CD14-positive monocyte (primary cell): ENCODE results near the gene MAP6. TPM values are rescaled to one million over a fixed set of nuclear protein-coding genes. Genes with fewer than 3 reads are reported as not detected.

ENCODE experiments used
- DNase-seq, 3 donors: peaks; one replicate each; pipeline ENCODE4 v3.0.0-alpha.2; 2011 to 2022
- H2AFZ ChIP-seq: 2 replicates; pipeline ENCODE4 v1.6.0; 2012; ENCODE audit warnings: mild to moderate bottlenecking, low read depth, low read length, inconsistent platforms; ENCODE audit not compliant: insufficient read depth, poor library complexity, severe bottlenecking
- H3K27ac ChIP-seq, 2 donors: 1 replicate in 1 of 2; 2 replicates in 1 of 2; pipeline ENCODE4 v1.5.1; 2012 to 2013; ENCODE audit warnings: low read length in 2 of 2, control low read depth in 1 of 2, inconsistent platforms in 1 of 2, low read depth in 1 of 2, mild to moderate bottlenecking in 1 of 2
- H3K27me3 ChIP-seq, 2 donors: one replicate each; pipeline versions ENCODE4 v1.6.0 to v1.6.1; 2011 to 2013; ENCODE audit warnings: low read length in 2 of 2; ENCODE audit not compliant: control insufficient read depth in 2 of 2, insufficient read depth in 2 of 2
- H3K36me3 ChIP-seq, 2 donors: replicated peaks in 1 of 2; 1 replicate in 1 of 2; 2 replicates in 1 of 2; pipeline versions ENCODE4 v1.5.1 to v1.6.1; 2012 to 2013; ENCODE audit warnings: low read length in 2 of 2, control low read depth in 1 of 2, inconsistent platforms in 1 of 2, mild to moderate bottlenecking in 1 of 2; ENCODE audit not compliant: insufficient read depth in 2 of 2, control insufficient read depth in 1 of 2
- H3K4me1 ChIP-seq, 2 donors: 1 replicate in 1 of 2; 2 replicates in 1 of 2; pipeline versions ENCODE4 v1.5.1 to v1.6.1; 2012 to 2013; ENCODE audit warnings: low read length in 2 of 2, control low read depth in 1 of 2, inconsistent platforms in 1 of 2, mild to moderate bottlenecking in 1 of 2, moderate library complexity in 1 of 2; ENCODE audit not compliant: insufficient read depth in 2 of 2, control insufficient read depth in 1 of 2
- H3K4me2 ChIP-seq: replicated peaks from 2 replicates; pipeline ENCODE3; 2012; ENCODE audit warnings: low read length, moderate library complexity, mild to moderate bottlenecking; ENCODE audit not compliant: poor library complexity, severe bottlenecking; ENCODE audit errors: extremely low read depth
- H3K4me3 ChIP-seq, 3 experiments: fragments of 200-600 bp in 1 of 3; sonication (generic) in 1 of 3; replicated peaks in 1 of 3; 1 replicate in 2 of 3; 2 replicates in 1 of 3; pipeline ENCODE4 v1.5.1; 2011 to 2013; ENCODE audit warnings: low read length in 3 of 3, mild to moderate bottlenecking in 3 of 3, control low read depth in 2 of 3, low read depth in 2 of 3, inconsistent platforms in 1 of 3, moderate library complexity in 1 of 3
- H3K79me2 ChIP-seq: 2 replicates; pipeline ENCODE4 v1.6.0; 2012; ENCODE audit warnings: mild to moderate bottlenecking, control low read depth, inconsistent platforms, low read length, moderate library complexity; ENCODE audit not compliant: insufficient read depth
- H3K9ac ChIP-seq: 2 replicates; pipeline ENCODE4 v1.6.0; 2017; ENCODE audit warnings: low read length, mild to moderate bottlenecking; ENCODE audit not compliant: insufficient read depth, poor library complexity, severe bottlenecking
- H3K9me3 ChIP-seq, 2 donors: replicated peaks in 1 of 2; 1 replicate in 1 of 2; 2 replicates in 1 of 2; pipeline versions ENCODE4 v1.5.1 to v1.6.1; 2012 to 2013; ENCODE audit warnings: low read length in 2 of 2, control low read depth in 1 of 2; ENCODE audit not compliant: control insufficient read depth in 1 of 2, insufficient read depth in 1 of 2
- H4K20me1 ChIP-seq: 2 replicates; pipeline ENCODE4 v1.6.0; 2012; ENCODE audit warnings: mild to moderate bottlenecking, low read length, control low read depth, moderate library complexity; ENCODE audit not compliant: insufficient read depth
- H3K27ac Mint-ChIP-seq, 7 donors: one replicate each; pipeline ENCODE4 v1.8.0; 2020; ENCODE audit warnings: mild to moderate bottlenecking in 7 of 7, mixed read lengths in 7 of 7, moderate library complexity in 6 of 7, inconsistent platforms in 2 of 7
- H3K27me3 Mint-ChIP-seq, 3 donors: one replicate each; pipeline ENCODE4 v1.8.0; 2021 to 2022; ENCODE audit warnings: low read depth in 3 of 3, mild to moderate bottlenecking in 3 of 3, mixed read lengths in 3 of 3, moderate library complexity in 3 of 3, inconsistent platforms in 1 of 3
- H3K36me3 Mint-ChIP-seq, 2 donors: one replicate each; pipeline ENCODE4 v1.8.0; 2020; ENCODE audit warnings: mixed read lengths in 2 of 2, inconsistent platforms in 1 of 2, mild to moderate bottlenecking in 1 of 2
- H3K4me1 Mint-ChIP-seq: one replicate; pipeline ENCODE4 v1.8.0; 2020; ENCODE audit warnings: mild to moderate bottlenecking, mixed read lengths
- H3K4me3 Mint-ChIP-seq, 2 donors: one replicate each; pipeline ENCODE4 v1.8.0; 2020; ENCODE audit warnings: mild to moderate bottlenecking in 2 of 2, mixed read lengths in 2 of 2, moderate library complexity in 1 of 2
- H3K9me3 Mint-ChIP-seq, 7 donors: one replicate each; pipeline ENCODE4 v1.8.0; 2020 to 2022; ENCODE audit warnings: mixed read lengths in 7 of 7, mild to moderate bottlenecking in 6 of 7, moderate library complexity in 6 of 7, inconsistent platforms in 2 of 7
- WGBS: methylation state at CpG from one replicate; pipeline ENCODE4 v1.1.5; 2013; ENCODE audit warnings: missing lambda C conversion rate; ENCODE audit not compliant: insufficient coverage; 5-methylcytosine and 5-hydroxymethylcytosine counted together
- intact Hi-C, 2 donors: fragments of 100-400 bp; cut with micrococcal nuclease; formaldehyde crosslinking; loops; one replicate each; pipeline versions ENCODE4 v1.15.0 to v1.15.1; 2023
- polyA plus RNA-seq, 3 donors: library from polyadenylated mRNA; depleted of rRNA in 1 of 3; unstranded in 2 of 3; stranded (reverse) in 1 of 3; fragments of 300-500 nt in 2 of 3; fragments of >200 nt in 1 of 3; fragmentation: Illumina TruSeq in 2 of 3; gene quantifications; 1 replicate in 2 of 3; 2 replicates in 1 of 3; pipeline ENCODE4 v1.2.3, GENCODE V29; 2012 to 2021
- TF ChIP-seq, protein P1 (sequence below): fragments of 200-600 bp; IDR thresholded peaks from one replicate; pipeline ENCODE4 v1.8.0; 2022; ENCODE audit warnings: antibody characterized with exemption, mild to moderate bottlenecking

The MAP6 gene
- polyA plus RNA-seq, 3 donors = not detected

- Mint-ChIP-seq H3K4me1 (peaks cover 8% of the 10 kb centered on the region), H3K36me3 (no peaks in the 10 kb centered on the region), H3K27me3 (peaks cover 0 to 10% (median 3%) of the 10 kb centered on the region in 3 donors), H3K9me3 (no peaks in the 10 kb centered on the region), H3K4me3 (no peak overlapping the region), H3K27ac (no peak overlapping the region)
- H3K27me3 ChIP-seq = no peaks in the 10 kb centered on the region
- intact Hi-C loops = no loop called here
- H2AFZ ChIP-seq = no peak overlapping the region
- no peak overlapping the region for H3K4me3 ChIP-seq
- no peaks in the 10 kb centered on the region for H4K20me1 ChIP-seq
- TF ChIP-seq, protein P1, sequence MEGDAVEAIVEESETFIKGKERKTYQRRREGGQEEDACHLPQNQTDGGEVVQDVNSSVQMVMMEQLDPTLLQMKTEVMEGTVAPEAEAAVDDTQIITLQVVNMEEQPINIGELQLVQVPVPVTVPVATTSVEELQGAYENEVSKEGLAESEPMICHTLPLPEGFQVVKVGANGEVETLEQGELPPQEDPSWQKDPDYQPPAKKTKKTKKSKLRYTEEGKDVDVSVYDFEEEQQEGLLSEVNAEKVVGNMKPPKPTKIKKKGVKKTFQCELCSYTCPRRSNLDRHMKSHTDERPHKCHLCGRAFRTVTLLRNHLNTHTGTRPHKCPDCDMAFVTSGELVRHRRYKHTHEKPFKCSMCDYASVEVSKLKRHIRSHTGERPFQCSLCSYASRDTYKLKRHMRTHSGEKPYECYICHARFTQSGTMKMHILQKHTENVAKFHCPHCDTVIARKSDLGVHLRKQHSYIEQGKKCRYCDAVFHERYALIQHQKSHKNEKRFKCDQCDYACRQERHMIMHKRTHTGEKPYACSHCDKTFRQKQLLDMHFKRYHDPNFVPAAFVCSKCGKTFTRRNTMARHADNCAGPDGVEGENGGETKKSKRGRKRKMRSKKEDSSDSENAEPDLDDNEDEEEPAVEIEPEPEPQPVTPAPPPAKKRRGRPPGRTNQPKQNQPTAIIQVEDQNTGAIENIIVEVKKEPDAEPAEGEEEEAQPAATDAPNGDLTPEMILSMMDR = no peak
- no peaks in the 10 kb centered on the region for H3K79me2 ChIP-seq
- H3K9me3 ChIP-seq = no peaks in the 10 kb centered on the region
- H3K9ac ChIP-seq = no peak overlapping the region
- peaks cover 3 to 5% of the 10 kb centered on the region in 2 donors for H3K4me1 ChIP-seq
- no peak for DNase-seq
- H3K36me3 ChIP-seq = no peaks in the 10 kb centered on the region
- no peak overlapping the region for H3K27ac ChIP-seq
- H3K4me2 ChIP-seq = no peak overlapping the region
Observed at GRCh38 chr11:75598264-75598663, 70.6 kb downstream of the MAP6 start.

- 64% methylated on average over 3 of the region's 4 CpGs for WGBS
- no peaks in the 10 kb centered on the region for H4K20me1 ChIP-seq
- intact Hi-C loops = no loop called here
- no peaks in the 10 kb centered on the region for H3K9me3 ChIP-seq
- Mint-ChIP-seq H3K36me3 (no peaks in the 10 kb centered on the region), H3K4me3 (no peak overlapping the region), H3K27ac (no peak overlapping the region), H3K9me3 (peaks cover 0 to 2% (median 0%) of the 10 kb centered on the region in 7 donors), H3K4me1 (peaks cover 5% of the 10 kb centered on the region), H3K27me3 (peaks cover 2 to 12% (median 6%) of the 10 kb centered on the region in 3 donors)
- H3K4me3 ChIP-seq = no peak overlapping the region
- H3K4me2 ChIP-seq = no peak overlapping the region
- no peaks in the 10 kb centered on the region for H3K27me3 ChIP-seq
- no peaks in the 10 kb centered on the region for H3K79me2 ChIP-seq
- H3K36me3 ChIP-seq = no peaks in the 10 kb centered on the region
- H3K9ac ChIP-seq = no peak overlapping the region
- DNase-seq = no peak
- TF ChIP-seq, protein P1 = peak; percentile 25
- H2AFZ ChIP-seq = no peak overlapping the region
- no peak overlapping the region for H3K27ac ChIP-seq
- no peaks in the 10 kb centered on the region for H3K4me1 ChIP-seq
Observed at GRCh38 chr11:75597636-75598035, 71.2 kb downstream of the MAP6 start.
